Fibroblast of lung (primary cell): ENCODE data around the gene CTF1.

Experiments used
- EZH2 ChIP-seq: IDR thresholded peaks from 2 replicates; pipeline ENCODE4 v1.5.1; 2012; ENCODE audit warnings: low read length, control low read depth, mild to moderate bottlenecking; ENCODE audit errors: missing control alignments
- TF ChIP-seq, protein P1 (sequence below), 2 donors: IDR thresholded peaks in 1 of 2; conservative IDR thresholded peaks in 1 of 2; 1 replicate in 1 of 2; 2 replicates in 1 of 2; pipeline ENCODE4 v1.5.1; 2011 to 2012; ENCODE audit warnings: low read length in 2 of 2, control low read depth in 1 of 2, inconsistent platforms in 1 of 2, low read depth in 1 of 2, mild to moderate bottlenecking in 1 of 2

- TF ChIP-seq, protein P1, sequence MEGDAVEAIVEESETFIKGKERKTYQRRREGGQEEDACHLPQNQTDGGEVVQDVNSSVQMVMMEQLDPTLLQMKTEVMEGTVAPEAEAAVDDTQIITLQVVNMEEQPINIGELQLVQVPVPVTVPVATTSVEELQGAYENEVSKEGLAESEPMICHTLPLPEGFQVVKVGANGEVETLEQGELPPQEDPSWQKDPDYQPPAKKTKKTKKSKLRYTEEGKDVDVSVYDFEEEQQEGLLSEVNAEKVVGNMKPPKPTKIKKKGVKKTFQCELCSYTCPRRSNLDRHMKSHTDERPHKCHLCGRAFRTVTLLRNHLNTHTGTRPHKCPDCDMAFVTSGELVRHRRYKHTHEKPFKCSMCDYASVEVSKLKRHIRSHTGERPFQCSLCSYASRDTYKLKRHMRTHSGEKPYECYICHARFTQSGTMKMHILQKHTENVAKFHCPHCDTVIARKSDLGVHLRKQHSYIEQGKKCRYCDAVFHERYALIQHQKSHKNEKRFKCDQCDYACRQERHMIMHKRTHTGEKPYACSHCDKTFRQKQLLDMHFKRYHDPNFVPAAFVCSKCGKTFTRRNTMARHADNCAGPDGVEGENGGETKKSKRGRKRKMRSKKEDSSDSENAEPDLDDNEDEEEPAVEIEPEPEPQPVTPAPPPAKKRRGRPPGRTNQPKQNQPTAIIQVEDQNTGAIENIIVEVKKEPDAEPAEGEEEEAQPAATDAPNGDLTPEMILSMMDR (conservative IDR thresholded peaks at IDR 0.05 in 1 of 2, IDR thresholded peaks at IDR 0.05 in 1 of 2; ENCODE audit: low read depth in 1 of 2, low read length in 2 of 2) = no peak
- no peak for TF ChIP-seq EZH2
Observed at GRCh38 chr16:30951193-30951592, 54.8 kb downstream of the CTF1 start.
